ENCODE results near the gene RNF111.

RNF111 gene

GRCh38 chr15:59104602-59104911 is 117.1 kb downstream of the RNF111 start:
- DNase-seq (ENCODE audit: low read depth), result no peak
- no peak for TF ChIP-seq CTCF (IDR thresholded peaks at IDR 0.05; ENCODE audit: control insufficient read depth, insufficient read depth, low read depth, low read length, missing control alignments)
- H3K4me3 ChIP-seq (ENCODE audit: control insufficient read depth, low read depth, low read length), result peak overlapping the region; percentile 86

- peak within 1 kb of the TSS; percentile 86 for H3K4me3 ChIP-seq (ENCODE audit: control insufficient read depth, low read depth, low read length)
- peak; percentile 71 for DNase-seq (ENCODE audit: low read depth)
- TF ChIP-seq CTCF (IDR thresholded peaks at IDR 0.05; ENCODE audit: control insufficient read depth, insufficient read depth, low read depth, low read length, missing control alignments), result no peak
Observed at GRCh38 chr15:59104912-59105732, 117.7 kb downstream of the RNF111 start, which contains the start of gene CCNB2. TSS of gene CCNB2 (plus strand) at chr15:59105146. CDS start at chr15:59105269, 123 bp downstream.

GRCh38 chr15:59105854-59106253 is 118.4 kb downstream of the RNF111 start:
- peak overlapping the region; percentile 86 for H3K4me3 ChIP-seq (ENCODE audit: control insufficient read depth, low read depth, low read length)
- no peak for TF ChIP-seq CTCF (IDR thresholded peaks at IDR 0.05; ENCODE audit: control insufficient read depth, insufficient read depth, low read depth, low read length, missing control alignments)
- DNase-seq (ENCODE audit: low read depth), result no peak

- TF ChIP-seq CTCF (IDR thresholded peaks at IDR 0.05; ENCODE audit: control insufficient read depth, insufficient read depth, low read depth, low read length, missing control alignments), result no peak
- H3K4me3 ChIP-seq (ENCODE audit: control insufficient read depth, low read depth, low read length), result no peak overlapping the region
- no peak for DNase-seq (ENCODE audit: low read depth)
Observed at GRCh38 chr15:59111251-59111650, 123.8 kb downstream of the RNF111 start.

GRCh38 chr15:59115047-59115446 is 127.6 kb downstream of the RNF111 start:
- H3K4me3 ChIP-seq (ENCODE audit: control insufficient read depth, low read depth, low read length), result no peak overlapping the region
- DNase-seq (ENCODE audit: low read depth), result no peak
- no peak for TF ChIP-seq CTCF (IDR thresholded peaks at IDR 0.05; ENCODE audit: control insufficient read depth, insufficient read depth, low read depth, low read length, missing control alignments)

GRCh38 chr15:59116141-59116540 is 128.7 kb downstream of the RNF111 start:
- no peak for DNase-seq (ENCODE audit: low read depth)
- no peak for TF ChIP-seq CTCF (IDR thresholded peaks at IDR 0.05; ENCODE audit: control insufficient read depth, insufficient read depth, low read depth, low read length, missing control alignments)
- no peak overlapping the region for H3K4me3 ChIP-seq (ENCODE audit: control insufficient read depth, low read depth, low read length)
